AG08395 (cell line): Measurements from ENCODE around the gene ITPRIP.

Experiments used
- DNase-seq: peaks from one replicate; pipeline ENCODE4 v3.0.0; 2012; ENCODE audit warnings: mixed read lengths, low spot score

The ITPRIP gene, protein sequence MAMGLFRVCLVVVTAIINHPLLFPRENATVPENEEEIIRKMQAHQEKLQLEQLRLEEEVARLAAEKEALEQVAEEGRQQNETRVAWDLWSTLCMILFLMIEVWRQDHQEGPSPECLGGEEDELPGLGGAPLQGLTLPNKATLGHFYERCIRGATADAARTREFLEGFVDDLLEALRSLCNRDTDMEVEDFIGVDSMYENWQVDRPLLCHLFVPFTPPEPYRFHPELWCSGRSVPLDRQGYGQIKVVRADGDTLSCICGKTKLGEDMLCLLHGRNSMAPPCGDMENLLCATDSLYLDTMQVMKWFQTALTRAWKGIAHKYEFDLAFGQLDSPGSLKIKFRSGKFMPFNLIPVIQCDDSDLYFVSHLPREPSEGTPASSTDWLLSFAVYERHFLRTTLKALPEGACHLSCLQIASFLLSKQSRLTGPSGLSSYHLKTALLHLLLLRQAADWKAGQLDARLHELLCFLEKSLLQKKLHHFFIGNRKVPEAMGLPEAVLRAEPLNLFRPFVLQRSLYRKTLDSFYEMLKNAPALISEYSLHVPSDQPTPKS

DNA sequence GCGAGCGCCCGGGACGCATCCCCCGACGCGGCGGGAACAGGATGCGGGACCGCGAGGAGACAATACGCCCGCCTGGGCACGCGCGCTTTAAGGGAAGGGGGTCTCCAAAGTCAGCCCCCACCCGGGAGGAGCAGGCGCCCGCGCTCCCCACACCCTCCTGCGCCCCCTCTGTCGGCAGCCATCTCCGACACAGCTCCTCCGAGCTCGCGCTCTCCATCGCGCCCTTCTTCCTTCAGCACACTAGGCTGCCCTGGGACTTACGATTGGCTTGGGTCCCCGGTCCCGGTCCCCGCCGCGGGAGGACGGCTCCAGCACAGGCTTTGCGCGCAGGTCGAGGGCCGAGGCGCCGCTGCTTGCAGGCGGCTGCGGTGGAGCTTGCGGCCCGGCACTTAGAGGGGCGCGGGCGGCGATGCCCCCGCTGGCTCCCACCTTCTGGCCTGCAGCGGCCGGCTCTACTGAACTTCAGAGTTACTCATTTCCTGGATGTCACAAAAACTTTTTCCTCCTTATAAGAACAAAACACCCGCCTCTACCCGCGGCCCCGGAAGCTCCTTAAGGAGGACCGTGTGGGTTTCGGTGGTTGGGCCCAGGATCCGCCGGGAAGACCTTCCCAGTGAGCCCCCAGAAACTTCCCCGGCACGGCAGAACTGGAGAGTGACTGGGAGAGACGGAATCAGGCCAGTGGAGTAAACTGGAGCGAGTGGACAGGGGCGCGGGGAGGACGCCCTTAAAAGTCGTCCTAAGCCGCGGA lies at the start of gene ITPRIP:
TSS of gene ITPRIP (minus strand) at position 481 of the 751 bp plus-strand sequence. CDS start 22,414 bp downstream, outside the sequence.
- DNase-seq, result peak; percentile 79

DNA sequence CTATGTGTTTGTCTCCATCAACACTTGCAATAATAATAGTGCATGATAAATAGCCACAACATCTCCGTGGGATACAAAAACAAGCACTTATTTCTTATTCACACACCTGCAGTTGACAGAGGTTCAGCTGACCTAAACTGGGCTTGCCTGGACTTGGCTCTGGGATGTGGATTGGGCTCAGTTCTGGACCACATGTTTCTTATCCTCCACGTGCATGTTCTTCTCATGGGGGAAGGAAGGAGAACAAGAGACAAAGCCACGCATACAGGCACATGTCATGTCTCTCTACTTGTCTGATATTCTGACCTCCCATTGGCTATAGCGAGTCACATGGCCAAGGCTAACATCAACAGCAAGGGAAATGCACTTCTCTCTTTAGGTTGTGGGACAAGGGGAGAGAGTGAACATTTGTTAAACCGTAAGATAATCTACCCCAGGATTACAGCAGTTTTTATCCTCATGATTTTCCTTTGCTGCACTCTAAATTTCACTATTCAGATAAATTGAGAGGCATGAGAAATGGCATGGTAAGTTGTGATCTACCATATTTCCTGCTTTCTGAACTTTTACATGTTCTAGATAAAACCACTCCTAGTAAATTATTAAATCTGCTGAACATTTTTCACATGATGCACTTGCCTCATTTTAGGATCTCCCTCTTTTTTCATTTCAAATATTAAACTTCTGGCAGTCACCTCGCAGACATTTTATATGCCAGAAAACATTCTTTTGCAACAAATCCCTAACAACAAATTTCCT lies 49.0 kb upstream of the ITPRIP start:
- no peak for DNase-seq

- DNase-seq, result no peak
Observed at GRCh38 chr10:104380336-104380735, 42.1 kb upstream of the ITPRIP start.

DNA sequence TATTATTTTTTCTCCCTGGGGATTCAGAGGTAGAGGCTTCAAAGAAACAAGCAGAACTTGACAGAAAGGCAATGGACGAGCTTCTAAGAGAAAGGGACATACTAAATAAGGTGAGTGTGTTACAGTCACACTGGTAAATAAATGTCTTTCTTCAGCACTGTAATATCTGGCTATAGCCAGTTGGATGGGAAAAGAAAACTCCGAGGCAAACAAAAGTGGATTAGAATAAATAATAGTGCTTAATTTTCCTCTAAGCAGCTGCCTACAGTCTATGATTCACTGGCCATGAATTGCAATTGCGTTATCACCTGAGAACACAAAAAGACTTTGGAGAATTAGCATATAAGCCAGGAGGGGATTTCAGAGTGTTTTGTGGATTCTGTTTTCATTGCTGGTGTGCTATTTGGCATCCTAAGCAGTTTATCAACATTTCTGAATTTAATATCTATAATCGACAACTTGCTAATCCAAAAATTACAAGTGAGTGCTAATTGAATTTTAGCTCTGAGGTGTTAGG lies 38.6 kb upstream of the ITPRIP start:
- no peak for DNase-seq

DNA sequence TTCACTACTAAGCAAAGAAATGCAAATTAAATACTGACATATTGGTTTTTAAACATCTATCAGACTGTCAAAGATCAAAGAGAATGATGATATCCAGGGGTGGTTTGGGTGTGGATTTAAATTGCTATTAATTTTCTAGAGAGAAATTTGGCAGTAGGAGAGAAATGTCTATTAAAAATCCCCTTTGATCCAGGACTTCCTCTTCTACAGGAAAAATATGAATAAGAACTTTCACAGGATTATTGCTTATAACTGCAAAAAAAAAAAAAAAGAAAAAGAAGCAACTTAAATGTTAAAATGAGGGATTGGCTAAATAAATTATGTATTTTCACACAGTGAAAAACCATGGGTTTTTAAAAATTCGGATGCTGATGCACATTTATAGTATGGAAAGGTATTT lies 36.3 kb upstream of the ITPRIP start:
- no peak for DNase-seq

GRCh38 chr10:104371753-104372152 lies 33.5 kb upstream of the ITPRIP start:
- no peak for DNase-seq

DNA sequence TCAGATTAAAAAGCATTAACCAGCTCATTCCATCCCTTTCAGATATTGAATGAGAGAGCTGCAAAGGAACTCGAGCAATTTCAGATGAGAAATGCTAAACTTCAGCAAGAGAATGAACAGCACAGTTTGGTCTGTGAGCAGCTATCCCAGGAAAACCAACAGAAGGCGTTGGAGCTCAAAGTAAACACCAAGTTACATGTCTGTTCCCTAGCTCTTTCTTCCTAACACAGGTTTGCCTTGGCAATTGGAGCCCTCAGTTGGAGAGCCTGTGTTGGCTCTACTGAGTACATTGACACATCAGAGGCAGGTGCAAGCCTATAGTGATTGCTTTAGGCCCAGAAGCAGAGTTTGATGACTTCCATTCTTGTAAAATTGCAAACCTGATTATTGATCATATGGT lies 30.1 kb upstream of the ITPRIP start:
- DNase-seq, result no peak

- DNase-seq, result no peak
Observed at GRCh38 chr10:104367904-104368303, 29.6 kb upstream of the ITPRIP start.

GRCh38 chr10:104359811-104360210 lies 21.5 kb upstream of the ITPRIP start:
- DNase-seq, result no peak

GRCh38 chr10:104353325-104354048 lies 15.2 kb upstream of the ITPRIP start, which contains the start of gene CFAP58:
Gene CFAP58, plus strand, starts transcription at chr10:104353833. Its CDS starts 65 bp downstream, at chr10:104353898.
- DNase-seq, result peak; percentile 78

GRCh38 chr10:104351919-104352318 lies 13.7 kb upstream of the ITPRIP start:
- no peak for DNase-seq

DNA sequence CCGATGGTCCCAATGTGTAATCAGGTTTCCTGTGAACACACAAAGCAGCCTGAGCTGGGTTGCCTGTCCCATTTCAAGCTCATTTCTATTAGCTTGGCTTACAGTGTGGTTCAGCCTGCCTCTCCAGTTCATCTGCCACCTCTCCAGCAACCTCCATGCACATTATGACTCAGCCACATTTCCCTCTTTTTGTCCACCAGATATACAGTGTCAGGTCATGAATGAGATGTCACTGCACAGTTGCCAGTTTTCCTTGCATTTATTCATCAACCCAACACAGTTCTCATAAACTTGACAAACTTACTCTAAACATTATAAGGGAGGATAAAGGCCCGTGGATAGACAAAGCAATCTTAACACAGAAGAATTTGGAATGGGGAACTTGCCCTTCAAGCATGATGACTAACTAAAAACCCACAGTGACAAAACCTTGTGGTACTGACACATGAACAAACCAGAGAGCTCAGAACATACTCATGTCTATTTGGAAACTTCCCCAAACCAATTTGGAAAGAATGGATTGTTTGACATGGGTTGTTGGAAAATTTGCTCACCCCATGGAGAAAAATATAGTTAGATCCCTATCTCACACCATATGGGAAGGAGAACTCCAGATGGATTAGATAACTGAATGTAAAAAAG lies 12.9 kb upstream of the ITPRIP start:
- peak; percentile 81 for DNase-seq

- peak; percentile 67 for DNase-seq
Observed at GRCh38 chr10:104350127-104350635, 11.9 kb upstream of the ITPRIP start.

DNA sequence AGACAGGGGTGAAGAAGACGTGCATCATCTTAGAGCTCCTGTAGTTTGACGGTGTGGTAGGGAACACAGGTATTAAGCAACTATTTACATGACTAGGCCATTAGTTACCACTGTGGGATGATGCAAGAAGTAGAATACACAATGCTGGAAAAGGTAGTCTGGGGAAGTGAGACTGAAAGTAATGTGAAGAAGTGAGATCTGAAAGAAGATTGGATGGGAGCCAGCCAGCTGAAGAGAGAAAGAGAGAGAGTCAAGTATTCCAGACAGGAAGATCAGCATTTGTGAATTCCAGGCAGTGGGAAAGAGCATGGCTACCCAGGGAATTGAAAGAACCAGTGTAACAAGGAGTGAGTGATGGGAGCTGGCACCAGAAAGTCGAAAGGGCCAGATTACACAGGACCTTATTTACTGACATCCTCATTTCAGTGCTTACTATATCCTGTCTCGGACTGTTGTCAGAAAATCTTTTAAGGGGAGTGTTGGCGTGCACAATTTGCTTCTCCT lies 11.4 kb upstream of the ITPRIP start:
- no peak for DNase-seq

DNA sequence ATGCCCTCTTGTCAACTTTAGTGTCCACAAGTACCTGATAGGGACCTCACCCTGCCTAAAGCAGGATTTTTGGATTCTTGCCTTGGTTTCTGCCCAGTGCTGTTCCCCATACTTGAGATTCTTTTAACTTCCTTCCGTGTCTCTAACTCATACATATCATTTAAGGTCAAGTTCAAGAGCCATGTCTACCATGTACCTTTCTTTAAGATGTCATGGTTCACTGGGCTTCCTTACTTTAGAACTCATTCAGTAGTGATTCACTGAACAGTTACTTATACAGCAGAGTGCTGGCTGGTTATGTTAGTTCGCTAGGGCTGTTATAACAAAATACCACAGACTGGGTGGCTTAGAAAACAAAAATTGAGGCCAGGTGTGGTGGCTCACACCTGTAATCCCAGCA lies 10.3 kb upstream of the ITPRIP start:
- DNase-seq, result no peak

GRCh38 chr10:104347295-104348045 lies 9.2 kb upstream of the ITPRIP start:
- DNase-seq, result no peak

DNA sequence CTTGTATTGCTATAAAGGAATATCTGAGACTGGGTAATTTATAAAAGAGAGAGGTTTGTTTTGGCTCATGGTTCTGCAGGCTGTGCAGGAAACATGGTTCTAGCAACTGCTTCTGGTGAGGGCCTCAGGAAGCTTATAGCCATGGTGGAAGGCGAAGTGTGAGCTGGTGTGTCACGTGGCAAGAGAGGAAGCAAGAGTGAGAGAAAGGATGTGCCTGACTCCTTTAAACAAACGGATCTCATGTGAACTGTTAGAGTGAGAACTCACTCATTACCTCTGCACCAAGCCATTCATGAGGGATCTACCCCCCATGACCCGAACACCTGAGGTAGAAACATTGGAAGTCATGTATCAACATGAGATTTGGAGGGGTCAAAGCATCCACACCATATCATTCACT lies 7.7 kb upstream of the ITPRIP start:
- no peak for DNase-seq

DNA sequence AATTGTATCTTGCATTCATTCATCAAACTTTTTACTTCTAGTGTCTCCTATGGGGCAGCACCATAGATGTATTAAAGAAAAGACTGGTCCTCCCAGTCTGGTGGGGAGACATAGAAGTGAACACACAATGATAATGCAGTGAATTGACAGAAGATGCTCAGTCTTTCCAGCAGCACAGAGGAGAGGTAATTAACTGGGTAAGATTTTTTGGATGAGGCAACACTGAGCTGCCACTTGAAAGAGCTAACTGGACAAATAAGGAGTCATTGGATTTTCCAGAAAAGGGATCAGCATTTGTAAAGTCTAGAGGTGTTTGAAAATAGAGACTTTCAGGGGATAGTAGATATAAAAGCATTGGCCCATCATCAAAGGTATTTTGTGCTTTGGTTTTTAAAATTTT lies 7.2 kb upstream of the ITPRIP start:
- DNase-seq, result no peak

- DNase-seq, result no peak
Observed at GRCh38 chr10:104344219-104344618, 6.0 kb upstream of the ITPRIP start.
